K562 (cell line): ENCODE data around the gene ACYP2. TPM values are rescaled to one million over a fixed set of nuclear protein-coding genes. Genes with fewer than 3 reads are reported as not detected.

Experiments
- ATAC-seq: fragments of 200-7000 bp; cut with Tn5 transposase; 3 replicates; pipeline ENCODE4 v1.9.1; 2020; ENCODE audit warnings: moderate library complexity
- BruUV-seq: library from RNA; stranded (reverse); fragments of 400-500 nt; replicated peaks from 2 replicates; lab custom pipeline; 2021; lab: Mats Ljungman, UMichigan
- CTCF ChIA-PET: fragments of 300-600 bp; formaldehyde crosslinking; extraction: SDS; loops from one replicate; lab custom pipeline; 2021; ENCODE audit warnings: low intra/inter-chr PET ratio; lab: Yijun Ruan, JAX
- POLR2A ChIA-PET: fragments of 300-600, 350-650 bp; sonication (Branson Sonifier 250); formaldehyde crosslinking; extraction: SDS; loops from one replicate; lab custom pipeline; 2021; ENCODE audit warnings: antibody characterized with exemption, inconsistent platforms; lab: Yijun Ruan, JAX
- DNase-seq, 4 experiments: peaks; one replicate each; pipeline versions ENCODE4 v3.0.0 to v3.0.0-alpha.2; 2011 to 2018; ENCODE audit warnings: low spot score in 3 of 4, mixed read lengths in 3 of 4; ENCODE audit errors: extremely low read depth in 1 of 4
- FAIRE-seq: peaks from 2 replicates; lab custom pipeline; 2011; peaks lifted over from hg19 to GRCh38; lab: Jason Lieb, UNC
- H2AFZ ChIP-seq: 2 replicates; pipeline ENCODE4 v1.6.0; 2011; ENCODE audit warnings: low read depth, low read length, control low read depth, inconsistent platforms
- H3K27ac ChIP-seq: fragments of 200-600 bp; 3 replicates; pipeline ENCODE4 v1.8.0; 2011; ENCODE audit warnings: low read depth, mild to moderate bottlenecking, control low read depth, inconsistent platforms, low read length, moderate library complexity, mixed read lengths; ENCODE audit errors: extremely low read depth
- H3K27me3 ChIP-seq, 2 experiments: fragments of 300-600 bp in 1 of 2; 2 replicates in 1 of 2; 3 replicates in 1 of 2; pipeline versions ENCODE4 v1.6.0 to v1.8.0; 2011; ENCODE audit warnings: inconsistent platforms in 2 of 2, low read length in 2 of 2, mild to moderate bottlenecking in 1 of 2, mixed read lengths in 1 of 2, moderate library complexity in 1 of 2; ENCODE audit not compliant: control insufficient read depth in 2 of 2, insufficient read depth in 2 of 2
- H3K36me3 ChIP-seq: fragments of 300-600 bp; 3 replicates; pipeline ENCODE4 v1.8.0; 2011; ENCODE audit warnings: mild to moderate bottlenecking, low read length, inconsistent platforms; ENCODE audit not compliant: control insufficient read depth, insufficient read depth
- H3K4me1 ChIP-seq, 2 experiments: fragments of 200-600 bp in 1 of 2; replicated peaks in 1 of 2; 2 replicates in 1 of 2; 3 replicates in 1 of 2; pipeline versions ENCODE4 v1.5.1 to v1.8.0; 2011; ENCODE audit warnings: inconsistent platforms in 2 of 2, low read length in 2 of 2, mild to moderate bottlenecking in 1 of 2, mixed read lengths in 1 of 2, moderate library complexity in 1 of 2; ENCODE audit not compliant: control insufficient read depth in 2 of 2, insufficient read depth in 2 of 2
- H3K4me2 ChIP-seq: 2 replicates; pipeline ENCODE4 v1.6.1; 2011; ENCODE audit warnings: low read length, control low read depth, inconsistent platforms, mixed read lengths; ENCODE audit not compliant: insufficient read depth
- H3K4me3 ChIP-seq: fragments of 200-600 bp; sonication (generic), shearing (Covaris generic); 2 replicates; pipeline ENCODE4 v1.5.1; 2016; ENCODE audit warnings: control low read depth, inconsistent platforms
- H3K79me2 ChIP-seq: fragments of 200-600 bp; 3 replicates; pipeline ENCODE4 v1.8.0; 2011; ENCODE audit warnings: low read length, inconsistent platforms; ENCODE audit not compliant: control insufficient read depth, insufficient read depth
- H3K9ac ChIP-seq, 2 experiments: 2 replicates each; pipeline versions ENCODE4 v1.6.0 to v1.6.1; 2011; ENCODE audit warnings: low read depth in 2 of 2, low read length in 2 of 2, control low read depth in 1 of 2, inconsistent platforms in 1 of 2, mild to moderate bottlenecking in 1 of 2, mixed read lengths in 1 of 2; ENCODE audit not compliant: insufficient read depth in 1 of 2
- H3K9me1 ChIP-seq: one replicate; pipeline ENCODE4 v1.6.0; 2011; ENCODE audit warnings: inconsistent platforms, mild to moderate bottlenecking, low read length, moderate library complexity; ENCODE audit not compliant: control insufficient read depth, insufficient read depth
- H3K9me3 ChIP-seq: replicated peaks from 2 replicates; pipeline ENCODE4 v1.5.1; 2011; ENCODE audit warnings: low read depth, low read length, inconsistent platforms; ENCODE audit not compliant: control insufficient read depth, insufficient read depth
- H4K20me1 ChIP-seq: replicated peaks from 2 replicates; pipeline ENCODE4 v1.6.1; 2011; ENCODE audit warnings: low read length, inconsistent platforms, mixed read lengths; ENCODE audit not compliant: control insufficient read depth, insufficient read depth
- KDM5B ChIP-seq: fragments of 200-600 bp; sonication (generic); IDR thresholded peaks from 2 replicates; pipeline ENCODE4 v1.6.1; 2012; ENCODE audit warnings: low read depth, mild to moderate bottlenecking, moderate library complexity, low read length, control low read depth, inconsistent platforms; ENCODE audit not compliant: insufficient replicate concordance
- MTA2 ChIP-seq: fragments of 450-650 bp; IDR thresholded peaks from 2 replicates; pipeline ENCODE4 v1.6.1; 2016; ENCODE audit warnings: low read depth
- NFYB ChIP-seq: IDR thresholded peaks from 2 replicates; pipeline ENCODE4 v1.6.1; 2011; ENCODE audit warnings: mild to moderate bottlenecking, moderate library complexity; ENCODE audit not compliant: insufficient read length; ENCODE audit errors: extremely low read depth
- PHTF2 ChIP-seq: fragments of 250-450 bp; sonication (Bioruptor Pico); IDR thresholded peaks from 2 replicates; pipeline ENCODE4 v1.5.0; 2021; ENCODE audit warnings: mild to moderate bottlenecking
- RBM14 ChIP-seq: fragments of 200-400 bp; formaldehyde crosslinking; IDR thresholded peaks from 2 replicates; pipeline ENCODE4 v1.6.1; 2018; ENCODE audit warnings: low read depth, mild to moderate bottlenecking, low read length, moderate library complexity, borderline replicate concordance; ENCODE audit not compliant: insufficient read depth
- WHSC1 ChIP-seq: IDR thresholded peaks from one replicate; pipeline ENCODE4 v1.6.1; 2012; ENCODE audit warnings: low read length, control low read depth, inconsistent platforms
- ZNF589 ChIP-seq: fragments of 200-800 bp; sonication (Bioruptor generic); IDR thresholded peaks from 2 replicates; pipeline ENCODE4 v1.6.1; 2016; ENCODE audit warnings: low read depth, missing genetic modification characterization, missing compliant biosample characterization
- WGBS: fragments of 100-300 bp; shearing (Covaris generic); methylation state at CpG from one replicate; pipeline ENCODE4 v1.1.6; 2016; ENCODE audit warnings: low coverage, mixed read lengths; ENCODE audit not compliant: insufficient coverage; ENCODE audit errors: missing lambda C conversion rate; 5-methylcytosine and 5-hydroxymethylcytosine counted together
- in situ Hi-C: fragments of 300-500 bp; cut with MboI; formaldehyde crosslinking; loops from 4 replicates; pipeline ENCODE4 v1.15.0; 2018; ENCODE audit warnings: inconsistent platforms, mixed read lengths
- intact Hi-C: fragments of 100-400 bp; cut with micrococcal nuclease; formaldehyde crosslinking; loops from 2 replicates; pipeline ENCODE4 v1.14.2; 2022
- polyA plus RNA-seq, 8 experiments: library from polyadenylated mRNA; depleted of rRNA in 4 of 8; stranded (reverse) in 5 of 8; unstranded in 3 of 8; fragments of >200 nt; fragmentation: Nextera tagmentation in 2 of 8; fragmentation: Illumina TruSeq in 1 of 8; extraction: Ambion mirVana in 2 of 8; extraction: Trizol in 1 of 8; gene quantifications; 2 replicates each; pipeline versions ENCODE4 v1.2.1 to v1.2.3, GENCODE V29; 2011 to 2014; ENCODE audit warnings: inconsistent platforms in 1 of 8, missing spikeins in 1 of 8
- total RNA-seq, 7 experiments: library from RNA; depleted of rRNA in 6 of 7; stranded (reverse); fragments of >200 nt in 6 of 7; fragmentation: Illumina TruSeq in 2 of 7; extraction: Trizol in 2 of 7; gene quantifications; 2 replicates each; pipeline versions ENCODE4 v1.2.1 to v1.2.3, GENCODE V29; 2011 to 2021; ENCODE audit warnings: low replicate concordance in 1 of 7

The ACYP2 gene
- total and polyA plus RNA-seq, 9 of the 15 experiments (the other 6 are each of a cell fraction or from before 2014, with no cell fraction given): 1.0 to 4.1 (median 2.0) TPM

- 6% methylated on average over 1 of the region's 1 CpG for WGBS
- ChIA-PET POLR2A (interaction anchor here (0.6 kb wide), 1 partner anchor 1253 kb away, joined by 3 read pairs; no protein-coding TSS in a partner anchor), CTCF (no interaction called here)
- Histone ChIP-seq H3K4me1 (no peaks in the 10 kb centered on the region), H3K79me2 (no peaks in the 10 kb centered on the region), H3K27me3 (no peaks in the 10 kb centered on the region), H4K20me1 (no peaks in the 10 kb centered on the region), H3K36me3 (no peaks in the 10 kb centered on the region), H3K27ac (no peak overlapping the region), H3K4me3 (no peak overlapping the region), H3K9ac (no peak overlapping the region), H2AFZ (no peak overlapping the region), H3K4me2 (no peak overlapping the region), H3K9me3 (no peaks in the 10 kb centered on the region; the same call in 1 of the 2 replicates), H3K9me1 (no peaks in the 10 kb centered on the region)
- intact Hi-C loops (no loop called here), in situ Hi-C loops (no loop called here)
- no TSS peak for BruUV-seq
- FAIRE-seq (no peak), ATAC-seq (no peak), DNase-seq (no peak)
- TF ChIP-seq NFYB (no peak), KDM5B (no peak), RBM14 (no peak), PHTF2 (CRISPR knock-in tag) (no peak), WHSC1 (no peak), ZNF589 (CRISPR knock-in tag) (no peak), MTA2 (no peak)
Measured at GRCh38 chr2:54267577-54267976, 152.2 kb downstream of the ACYP2 start.
